IMR-90 (cell line): ENCODE data around the gene MAN1C1.

Experiments
- BHLHE40 ChIP-seq: fragments of 150-350 bp; IDR thresholded peaks from 2 replicates; pipeline ENCODE4 v1.6.1; 2016; ENCODE audit warnings: mild to moderate bottlenecking, low read depth, low read length
- CEBPB ChIP-seq: IDR thresholded peaks from 2 replicates; pipeline ENCODE4 v1.6.1; 2012; ENCODE audit warnings: low read depth, low read length, improper control_type of control experiment
- CHD1 ChIP-seq: IDR thresholded peaks from 2 replicates; pipeline ENCODE4 v1.6.1; 2012; ENCODE audit warnings: low read depth, low read length, improper control_type of control experiment
- CTCF ChIP-seq: conservative IDR thresholded peaks from 2 replicates; pipeline ENCODE4 v1.5.1; 2012; ENCODE audit warnings: mild to moderate bottlenecking, low read depth, low read length, improper control_type of control experiment
- ELK1 ChIP-seq: fragments of 150-350 bp; IDR thresholded peaks from 2 replicates; pipeline ENCODE4 v1.6.1; 2016; ENCODE audit warnings: low read depth, mild to moderate bottlenecking, low read length, moderate library complexity, borderline replicate concordance
- FOS ChIP-seq: fragments of 150-350 bp; IDR thresholded peaks from 2 replicates; pipeline ENCODE4 v1.6.1; 2016; ENCODE audit warnings: low read depth, low read length
- MAFK ChIP-seq: IDR thresholded peaks from 2 replicates; pipeline ENCODE4 v1.6.1; 2012; ENCODE audit warnings: low read depth, low read length, improper control_type of control experiment
- MAZ ChIP-seq: IDR thresholded peaks from 2 replicates; pipeline ENCODE4 v1.6.1; 2012; ENCODE audit warnings: low read depth, mild to moderate bottlenecking, low read length, improper control_type of control experiment, moderate library complexity, borderline replicate concordance
- MXI1 ChIP-seq: IDR thresholded peaks from 2 replicates; pipeline ENCODE4 v1.6.1; 2012; ENCODE audit warnings: low read depth, mild to moderate bottlenecking, low read length, moderate library complexity, borderline replicate concordance
- POLR2A ChIP-seq: IDR thresholded peaks from 2 replicates; pipeline ENCODE4 v1.6.1; 2012; ENCODE audit warnings: mild to moderate bottlenecking, low read depth, low read length
- RAD21 ChIP-seq: IDR thresholded peaks from 2 replicates; pipeline ENCODE4 v1.6.1; 2012; ENCODE audit warnings: low read length, improper control_type of control experiment
- RFX5 ChIP-seq: IDR thresholded peaks from 2 replicates; pipeline ENCODE4 v1.8.0; 2012; ENCODE audit warnings: low read depth, mild to moderate bottlenecking, low read length, moderate library complexity
- SMC3 ChIP-seq: fragments of 150-350 bp; IDR thresholded peaks from 2 replicates; pipeline ENCODE4 v1.6.1; 2016; ENCODE audit warnings: low read depth, mild to moderate bottlenecking, antibody characterized with exemption, low read length, moderate library complexity
- USF2 ChIP-seq: fragments of 150-350 bp; IDR thresholded peaks from 2 replicates; pipeline ENCODE4 v1.6.1; 2017; ENCODE audit warnings: mild to moderate bottlenecking, antibody characterized with exemption, low read length, low read depth

- TF ChIP-seq CTCF (no peak), RAD21 (no peak), FOS (no peak), POLR2A (no peak), RFX5 (no peak), USF2 (no peak), MXI1 (no peak), MAZ (no peak), CHD1 (no peak), CEBPB (peak; percentile 90), ELK1 (no peak), BHLHE40 (no peak), SMC3 (no peak), MAFK (no peak)
Observed at GRCh38 chr1:25641931-25642573, 25.5 kb downstream of the MAN1C1 start.
